GM19035 (cell line): ENCODE data around the gene MFAP3.
A peak's percentile ranks its signal among the peaks of the same experiment; 100 is the strongest.
"Not testable (repeated sequence)": the region's sequence is repeated elsewhere in the genome, so short reads cannot be mapped to it uniquely, and the experiment has no call there.

ENCODE experiments used
- ATAC-seq: cut with Tn5 transposase; IDR thresholded peaks from one replicate; pipeline ENCODE4 v1.9.1; 2021; ENCODE audit not compliant: unreplicated experiment

Gene MFAP3

GRCh38 chr5:154049636-154050035, 10.9 kb downstream of the MFAP3 start:
- ATAC-seq: no peak

GRCh38 chr5:154053468-154053867, 14.7 kb downstream of the MFAP3 start:
- ATAC-seq: no peak

GRCh38 chr5:154055201-154055600, 16.4 kb downstream of the MFAP3 start:
- ATAC-seq: no peak

GRCh38 chr5:154058055-154059038, 19.6 kb downstream of the MFAP3 start:
- ATAC-seq: peak; percentile 73

- peak; percentile 58 for ATAC-seq
Measured at GRCh38 chr5:154059039-154059430, 20.3 kb downstream of the MFAP3 start.

GRCh38 chr5:154059583-154059982, 20.8 kb downstream of the MFAP3 start:
- no peak for ATAC-seq

- ATAC-seq: no peak
Measured at GRCh38 chr5:154060606-154061005, 21.8 kb downstream of the MFAP3 start.

GRCh38 chr5:154063372-154063771, 24.6 kb downstream of the MFAP3 start:
- ATAC-seq: no peak

GRCh38 chr5:154065971-154066370, 27.2 kb downstream of the MFAP3 start:
- no peak for ATAC-seq

GRCh38 chr5:154069854-154070253, 31.1 kb downstream of the MFAP3 start:
- ATAC-seq: not testable (repeated sequence)

- peak; percentile 19 for ATAC-seq
Measured at GRCh38 chr5:154071799-154072413, 33.1 kb downstream of the MFAP3 start.

GRCh38 chr5:154072414-154073171, 33.8 kb downstream of the MFAP3 start:
- peak; percentile 97 for ATAC-seq

- ATAC-seq: no peak
Measured at GRCh38 chr5:154076240-154076922, 37.6 kb downstream of the MFAP3 start.

- ATAC-seq: no peak
Measured at GRCh38 chr5:154077696-154078095, 38.9 kb downstream of the MFAP3 start.

GRCh38 chr5:154078272-154078671, 39.5 kb downstream of the MFAP3 start:
- ATAC-seq: no peak

GRCh38 chr5:154081246-154081645, 42.5 kb downstream of the MFAP3 start:
- ATAC-seq: no peak

- ATAC-seq: no peak
Measured at GRCh38 chr5:154084062-154084639, 45.4 kb downstream of the MFAP3 start.

- ATAC-seq: no peak
Measured at GRCh38 chr5:154086146-154086545, 47.4 kb downstream of the MFAP3 start.

- no peak for ATAC-seq
Measured at GRCh38 chr5:154086641-154087040, 47.9 kb downstream of the MFAP3 start.

- ATAC-seq: no peak
Measured at GRCh38 chr5:154087260-154087659, 48.5 kb downstream of the MFAP3 start.
